Midbrain (tissue), 1 donor: ENCODE results near the gene NUP188.
A peak's percentile ranks its signal among the peaks of the same experiment; 100 is the strongest.

Source experiments
- DNase-seq: peaks from one replicate; lab custom pipeline; 2025; lab: John Stamatoyannopoulos, UW

The NUP188 gene

DNA sequence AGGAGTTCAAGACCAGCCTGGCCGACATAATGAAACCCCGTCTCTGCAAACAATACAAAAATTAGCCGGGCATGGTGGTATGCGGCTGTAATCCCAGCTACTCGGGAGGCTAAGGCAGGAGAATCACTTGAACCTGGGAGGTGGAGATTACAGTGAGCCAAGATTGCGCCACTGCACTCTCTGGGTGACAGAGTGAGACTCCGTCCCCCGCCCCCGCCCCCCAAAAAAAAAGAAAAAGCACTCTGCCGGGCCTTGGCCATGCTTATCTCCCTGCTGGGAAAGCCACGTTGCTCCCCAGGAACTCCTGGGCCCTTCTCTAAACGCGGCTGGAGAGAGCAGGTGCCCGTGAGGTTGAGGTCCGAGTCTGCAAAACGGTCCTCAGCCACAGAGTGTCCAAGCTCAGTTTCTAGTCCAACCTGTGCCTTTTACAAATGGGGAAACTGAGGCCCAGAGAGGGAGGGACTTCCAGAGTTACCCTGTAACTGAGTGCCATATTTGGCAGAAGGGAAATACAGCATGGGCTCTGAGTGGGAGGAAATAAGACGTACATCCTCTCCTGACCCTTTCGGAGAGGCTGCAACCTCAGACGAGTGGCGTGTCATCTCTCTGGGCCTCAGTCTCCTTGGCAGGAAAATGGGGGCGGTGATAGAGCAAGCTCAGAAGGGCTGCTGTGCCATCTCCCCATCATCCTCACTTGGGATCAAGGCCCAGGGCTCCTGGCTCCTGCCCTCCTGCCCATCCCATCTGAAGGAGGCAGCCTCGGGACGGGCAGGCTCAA is 33.3 kb upstream of the NUP188 start:
- no peak for DNase-seq

DNA sequence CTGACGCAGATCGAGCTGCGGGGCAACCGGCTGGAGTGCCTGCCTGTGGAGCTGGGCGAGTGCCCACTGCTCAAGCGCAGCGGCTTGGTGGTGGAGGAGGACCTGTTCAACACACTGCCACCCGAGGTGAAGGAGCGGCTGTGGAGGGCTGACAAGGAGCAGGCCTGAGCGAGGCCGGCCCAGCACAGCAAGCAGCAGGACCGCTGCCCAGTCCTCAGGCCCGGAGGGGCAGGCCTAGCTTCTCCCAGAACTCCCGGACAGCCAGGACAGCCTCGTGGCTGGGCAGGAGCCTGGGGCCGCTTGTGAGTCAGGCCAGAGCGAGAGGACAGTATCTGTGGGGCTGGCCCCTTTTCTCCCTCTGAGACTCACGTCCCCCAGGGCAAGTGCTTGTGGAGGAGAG is 31.3 kb upstream of the NUP188 start:
- no peak for DNase-seq

GRCh38 chr9:128916745-128917144 is 30.8 kb upstream of the NUP188 start:
- DNase-seq = no peak

DNA sequence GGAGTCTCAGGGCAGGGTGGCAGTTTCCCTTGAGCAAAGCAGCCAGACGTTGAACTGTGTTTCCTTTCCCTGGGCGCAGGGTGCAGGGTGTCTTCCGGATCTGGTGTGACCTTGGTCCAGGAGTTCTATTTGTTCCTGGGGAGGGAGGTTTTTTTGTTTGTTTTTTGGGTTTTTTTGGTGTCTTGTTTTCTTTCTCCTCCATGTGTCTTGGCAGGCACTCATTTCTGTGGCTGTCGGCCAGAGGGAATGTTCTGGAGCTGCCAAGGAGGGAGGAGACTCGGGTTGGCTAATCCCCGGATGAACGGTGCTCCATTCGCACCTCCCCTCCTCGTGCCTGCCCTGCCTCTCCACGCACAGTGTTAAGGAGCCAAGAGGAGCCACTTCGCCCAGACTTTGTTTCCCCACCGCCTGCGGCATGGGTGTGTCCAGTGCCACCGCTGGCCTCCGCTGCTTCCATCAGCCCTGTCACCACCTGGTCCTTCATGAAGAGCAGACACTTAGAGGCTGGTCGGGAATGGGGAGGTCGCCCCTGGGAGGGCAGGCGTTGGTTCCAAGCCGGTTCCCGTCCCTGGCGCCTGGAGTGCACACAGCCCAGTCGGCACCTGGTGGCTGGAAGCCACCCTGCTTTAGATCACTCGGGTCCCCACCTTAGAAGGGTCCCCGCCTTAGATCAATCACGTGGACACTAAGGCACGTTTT is 30.2 kb upstream of the NUP188 start:
- DNase-seq = peak; percentile 78

GRCh38 chr9:128918921-128919320 is 28.6 kb upstream of the NUP188 start:
- no peak for DNase-seq

DNA sequence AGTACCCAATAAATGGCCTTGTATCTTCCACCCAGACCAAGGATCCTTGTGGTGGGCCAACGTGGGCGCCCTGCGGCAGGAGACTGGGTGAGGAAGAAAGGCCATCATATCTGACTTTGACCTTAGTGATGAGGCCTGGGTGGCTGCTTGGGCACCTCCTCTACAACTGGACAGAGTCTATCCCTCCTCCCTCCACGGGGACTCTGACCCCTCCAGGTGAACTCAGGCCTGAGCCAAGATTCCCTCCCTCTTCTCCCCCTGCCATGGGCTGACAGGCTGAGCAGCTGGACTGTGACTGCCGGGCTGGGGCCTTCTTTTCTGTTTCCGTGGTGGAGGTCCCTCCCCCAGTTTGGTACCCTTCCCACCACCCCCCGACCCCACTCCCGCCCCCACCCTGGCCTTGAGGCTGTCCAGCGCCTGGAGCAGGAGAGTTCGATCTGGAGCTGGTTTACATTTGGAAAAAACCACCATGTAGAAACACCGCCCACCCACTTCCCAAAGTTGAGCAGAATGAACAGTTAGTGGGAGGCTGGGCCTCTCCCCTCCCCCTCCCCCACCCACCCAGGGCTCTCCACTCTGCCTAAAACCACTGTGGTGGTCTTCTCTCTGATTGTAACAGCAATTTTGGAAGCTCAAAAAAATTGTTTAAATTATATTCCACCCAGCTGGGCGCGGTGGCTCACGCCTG is 28.0 kb upstream of the NUP188 start:
- no peak for DNase-seq

DNA sequence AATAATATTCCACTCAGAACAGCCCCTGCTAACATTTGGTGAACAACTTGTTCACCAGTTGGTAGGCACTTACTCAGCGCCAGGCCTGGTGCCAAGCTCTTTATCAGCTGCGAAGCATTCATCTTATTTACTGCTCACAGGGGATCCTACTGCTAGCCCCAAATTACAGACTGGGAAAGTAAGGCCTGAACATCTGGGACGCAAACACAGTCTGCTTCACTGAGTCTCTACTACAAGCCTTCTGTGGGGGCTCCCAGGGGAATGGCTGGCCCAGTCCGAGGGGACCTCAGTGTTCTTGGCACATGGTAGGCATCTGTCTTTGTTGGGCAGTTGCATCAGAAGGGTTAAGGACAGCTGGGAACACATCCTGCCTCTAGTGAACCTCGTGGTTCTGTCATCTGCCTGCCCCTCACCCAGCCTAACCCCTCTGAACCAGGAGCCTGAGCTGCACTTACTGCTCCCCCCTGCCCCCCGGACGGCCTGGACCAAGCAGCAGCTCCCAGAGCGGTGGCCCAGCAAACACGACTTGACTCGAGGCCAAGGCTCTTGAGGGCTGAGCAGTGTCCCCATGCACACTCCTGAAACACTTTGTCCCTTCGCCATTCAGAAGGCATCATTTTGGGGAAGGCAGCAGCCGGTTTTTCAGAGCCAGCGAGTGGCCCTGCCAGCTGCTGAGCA is 27.0 kb upstream of the NUP188 start, which contains the start of gene PHYHD1:
PHYHD1 (plus strand) TSS at position 602 of the 678 bp plus-strand sequence. CDS start 1,342 bp downstream, outside the sequence.
- peak; percentile 84 for DNase-seq

DNA sequence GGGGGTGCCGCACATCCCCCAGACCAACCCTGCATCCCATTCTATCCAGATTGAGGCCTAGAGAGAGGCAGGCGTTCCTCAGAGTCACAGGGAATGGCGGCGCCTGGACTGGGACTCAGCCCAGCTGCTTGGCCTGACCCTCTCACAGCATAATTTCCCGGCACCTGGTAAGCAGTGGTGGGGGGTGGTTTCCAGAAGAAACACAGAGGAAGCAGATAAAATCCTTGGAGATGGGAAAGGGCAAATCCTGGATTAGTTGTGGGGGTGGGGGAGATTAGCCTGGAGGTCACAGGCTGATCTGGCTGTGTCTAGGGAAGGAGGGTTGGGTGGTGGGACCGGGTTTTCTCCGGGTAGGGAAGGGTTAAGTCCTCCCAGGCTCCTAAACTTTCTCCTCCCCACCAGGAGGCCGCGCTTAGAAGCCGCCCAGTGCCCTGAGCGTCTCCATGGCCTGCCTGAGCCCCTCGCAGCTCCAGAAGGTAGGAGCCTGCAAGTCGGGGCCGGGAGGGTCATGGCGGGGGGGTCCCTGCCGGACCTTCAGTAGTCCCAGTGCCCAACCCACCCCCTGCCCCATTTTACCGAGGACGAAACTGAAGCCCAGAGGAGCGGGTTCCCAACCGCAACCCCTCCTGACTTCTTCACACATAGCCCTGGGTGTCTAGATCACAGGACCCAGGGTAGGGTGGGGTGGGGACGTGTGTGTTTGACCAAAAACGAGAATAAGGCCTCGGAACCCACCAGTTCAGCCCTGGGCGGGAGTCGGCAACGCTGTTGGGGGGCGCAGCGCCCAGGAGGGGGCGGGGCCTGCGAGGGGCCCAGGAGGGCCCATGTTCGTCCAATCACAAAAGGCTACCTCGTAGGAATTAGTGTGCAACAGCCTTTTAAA is 25.4 kb upstream of the NUP188 start:
- DNase-seq = no peak

- DNase-seq = no peak
Observed at GRCh38 chr9:128923493-128923883, 24.0 kb upstream of the NUP188 start.

GRCh38 chr9:128927731-128928411 is 19.6 kb upstream of the NUP188 start:
- DNase-seq = peak; percentile 48

- no peak for DNase-seq
Observed at GRCh38 chr9:128928624-128929023, 18.9 kb upstream of the NUP188 start.

DNA sequence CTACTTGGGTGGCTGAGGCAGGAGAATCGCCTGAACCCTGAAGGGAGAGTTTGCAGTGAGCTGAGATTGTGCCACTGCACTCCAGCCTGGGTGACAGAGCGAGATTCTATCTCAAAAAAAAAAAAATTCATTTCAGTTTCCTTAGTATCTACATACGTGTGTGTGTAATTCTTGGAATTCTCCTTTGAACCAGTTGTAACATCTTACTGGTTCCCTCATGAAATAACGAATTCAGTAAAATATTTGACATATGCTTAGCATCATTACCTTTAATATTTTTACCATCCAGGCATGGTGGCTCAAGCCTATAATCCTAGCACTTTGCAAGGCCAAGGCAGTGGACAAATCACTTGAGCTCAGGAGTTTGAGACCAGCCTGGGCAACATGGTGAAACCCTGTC is 17.9 kb upstream of the NUP188 start:
- no peak for DNase-seq

DNA sequence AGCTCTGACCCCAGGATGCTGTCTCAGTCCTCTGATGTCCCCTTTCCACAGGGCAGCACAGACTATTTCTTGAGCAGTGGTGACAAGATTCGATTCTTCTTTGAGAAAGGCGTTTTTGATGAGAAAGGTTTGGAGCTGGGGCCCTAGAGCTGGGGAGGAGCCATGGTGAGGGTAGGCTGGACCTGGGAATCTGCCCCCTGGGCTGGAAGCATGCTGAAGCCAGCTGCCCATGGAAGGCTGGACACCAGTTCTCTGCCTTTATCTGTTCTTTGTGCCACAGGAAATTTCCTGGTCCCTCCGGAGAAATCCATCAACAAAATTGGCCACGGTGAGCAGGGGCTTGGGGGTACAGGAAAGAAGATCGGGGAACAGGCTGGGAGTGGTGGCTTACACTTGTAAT is 13.8 kb upstream of the NUP188 start:
- DNase-seq = no peak

GRCh38 chr9:128936171-128936865 is 11.2 kb upstream of the NUP188 start:
- DNase-seq = no peak

GRCh38 chr9:128937310-128938165 is 10.0 kb upstream of the NUP188 start:
- no peak for DNase-seq

DNA sequence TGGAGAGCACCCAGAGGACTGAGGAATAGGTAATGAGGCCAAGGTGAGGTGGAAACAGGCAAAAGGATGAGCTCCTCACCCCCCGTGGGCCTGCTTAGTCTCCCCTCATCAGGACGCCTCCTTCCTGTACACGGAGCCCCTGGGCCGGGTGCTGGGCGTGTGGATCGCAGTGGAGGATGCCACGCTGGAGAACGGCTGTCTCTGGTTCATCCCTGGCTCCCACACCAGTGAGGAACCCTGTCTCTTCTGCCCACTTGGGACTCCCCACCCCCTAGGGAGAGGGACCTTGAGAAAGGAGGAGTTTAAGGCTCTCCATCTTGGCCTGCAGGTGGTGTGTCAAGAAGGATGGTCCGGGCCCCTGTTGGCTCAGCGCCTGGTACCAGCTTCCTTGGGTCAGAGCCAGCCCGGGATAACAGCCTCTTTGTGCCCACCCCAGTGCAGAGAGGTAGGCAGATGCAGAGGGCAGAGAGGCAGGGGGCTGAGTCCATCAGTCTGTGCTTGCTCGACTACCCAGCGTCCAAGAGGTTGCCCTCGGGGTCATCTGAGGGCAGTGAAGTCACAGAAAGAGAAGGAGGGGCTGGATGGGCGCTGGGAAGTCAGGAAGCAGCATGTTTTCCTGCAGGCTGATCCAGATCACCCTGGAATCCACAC is 7.1 kb upstream of the NUP188 start:
- DNase-seq = no peak

DNA sequence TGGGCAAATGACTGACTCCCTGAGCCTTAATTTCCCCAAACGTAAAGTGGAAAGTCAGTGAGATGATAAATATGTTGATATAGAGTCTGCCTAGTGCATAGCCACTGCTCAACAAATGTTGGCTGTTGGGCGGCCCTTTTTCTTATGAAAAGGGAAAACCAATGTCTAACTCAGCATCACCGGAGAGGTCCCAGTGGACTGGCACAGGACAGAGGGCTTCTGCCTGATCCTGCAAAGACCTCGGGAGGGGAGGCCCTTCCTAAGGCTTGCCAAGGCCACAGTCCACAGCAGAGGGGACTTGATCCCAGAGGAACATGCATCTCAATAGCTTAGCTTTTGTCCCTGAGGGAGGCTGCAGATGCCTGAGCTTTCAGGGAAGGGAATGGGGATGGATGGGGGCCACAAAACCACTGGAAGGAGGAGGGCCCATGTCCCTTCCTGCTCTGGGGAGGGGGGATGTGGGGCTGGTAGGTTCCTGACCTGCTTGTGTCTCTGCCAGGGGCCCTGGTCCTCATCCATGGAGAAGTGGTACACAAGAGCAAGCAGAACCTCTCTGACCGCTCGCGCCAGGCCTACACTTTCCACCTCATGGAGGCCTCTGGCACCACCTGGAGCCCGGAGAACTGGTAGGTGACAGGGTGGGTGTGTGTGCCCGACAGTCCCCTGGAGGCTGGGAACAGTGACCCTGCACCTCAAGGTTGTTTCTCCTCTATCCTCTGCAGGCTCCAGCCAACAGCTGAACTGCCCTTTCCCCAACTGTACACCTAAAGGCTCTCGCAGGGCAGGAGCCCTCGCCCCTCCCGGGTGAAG is 6.3 kb upstream of the NUP188 start:
- DNase-seq = no peak
